ENCODE results near the gene MAP1S.
A peak's percentile ranks its signal among the peaks of the same experiment; 100 is the strongest.

Gene MAP1S

GRCh38 chr19:17739121-17739875 lies 20.0 kb downstream of the MAP1S start:
- DNase-seq (ENCODE audit: low spot score): no peak

- DNase-seq (ENCODE audit: low spot score): no peak
Observed at GRCh38 chr19:17741456-17741855, 22.2 kb downstream of the MAP1S start.

DNA sequence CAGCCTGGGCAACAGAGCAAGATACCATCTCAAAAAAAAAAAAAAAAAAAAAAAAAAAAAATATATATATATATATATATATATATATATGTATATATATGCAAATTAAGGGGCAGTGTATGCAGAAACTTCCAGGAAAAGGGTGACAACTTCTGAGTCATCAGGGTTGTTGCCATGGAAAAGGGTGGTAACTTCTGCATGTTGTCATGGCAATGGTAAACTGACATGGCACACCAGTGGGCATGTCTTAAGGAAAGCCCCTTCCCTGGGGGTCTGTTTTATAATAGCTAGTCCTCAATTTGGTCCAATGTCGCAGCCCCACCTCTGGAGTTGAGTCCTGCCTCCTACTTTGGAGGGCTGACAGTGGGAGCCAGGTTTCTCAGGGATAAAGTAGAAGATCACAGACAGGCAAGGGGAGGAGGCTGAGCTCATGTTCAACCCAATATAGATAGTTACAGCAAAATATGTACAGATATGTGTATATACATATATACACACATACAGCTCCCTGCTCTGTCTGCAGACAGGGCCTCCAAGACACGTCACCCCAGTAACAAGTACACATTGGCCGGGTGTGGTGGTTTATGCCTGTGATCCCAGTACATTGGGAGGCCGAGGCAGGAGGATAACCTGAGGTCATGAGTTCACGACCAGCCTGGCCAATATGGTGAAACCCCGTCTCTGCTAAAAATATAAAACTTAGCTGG lies 24.7 kb downstream of the MAP1S start:
- DNase-seq (ENCODE audit: low spot score): peak; percentile 60

- peak; percentile 96 for DNase-seq (ENCODE audit: low spot score)
Observed at GRCh38 chr19:17747205-17748098, 28.2 kb downstream of the MAP1S start.

DNA sequence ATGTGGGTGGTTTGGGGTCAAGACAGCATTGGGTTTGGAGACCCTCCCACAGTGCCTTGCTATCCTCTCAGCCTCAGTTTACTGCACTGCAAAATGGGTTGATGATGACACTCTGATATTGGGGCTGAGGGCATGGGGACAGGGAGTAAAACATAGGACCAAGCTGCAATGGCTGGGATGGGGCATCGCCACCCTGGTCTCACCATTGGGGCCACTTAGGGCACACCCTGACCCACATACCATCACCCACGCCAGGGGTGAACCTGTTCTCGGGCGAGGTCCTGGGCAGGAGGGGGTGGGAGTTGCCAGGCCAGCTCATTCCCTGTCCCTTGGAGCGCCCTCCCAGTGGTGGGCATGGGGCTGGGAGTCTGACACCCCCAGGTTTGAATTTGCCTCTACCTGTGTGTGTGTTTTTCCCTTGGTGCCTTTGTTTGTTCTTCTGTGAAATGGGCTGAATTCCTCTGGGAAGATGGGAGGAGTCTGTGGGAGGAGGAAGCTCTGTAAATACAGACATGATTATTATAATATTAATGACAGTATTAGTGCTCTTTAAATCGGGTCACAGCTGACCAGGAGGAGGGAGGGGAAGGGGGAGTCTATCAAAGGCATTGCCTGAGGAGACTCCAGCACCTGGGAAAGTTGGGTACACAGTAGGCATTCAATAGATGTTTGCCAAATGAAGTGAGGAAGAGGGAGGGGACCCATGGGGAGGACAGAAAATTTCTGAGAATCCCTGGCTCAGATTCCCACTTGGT lies 29.8 kb downstream of the MAP1S start:
- DNase-seq (ENCODE audit: low spot score): no peak

DNA sequence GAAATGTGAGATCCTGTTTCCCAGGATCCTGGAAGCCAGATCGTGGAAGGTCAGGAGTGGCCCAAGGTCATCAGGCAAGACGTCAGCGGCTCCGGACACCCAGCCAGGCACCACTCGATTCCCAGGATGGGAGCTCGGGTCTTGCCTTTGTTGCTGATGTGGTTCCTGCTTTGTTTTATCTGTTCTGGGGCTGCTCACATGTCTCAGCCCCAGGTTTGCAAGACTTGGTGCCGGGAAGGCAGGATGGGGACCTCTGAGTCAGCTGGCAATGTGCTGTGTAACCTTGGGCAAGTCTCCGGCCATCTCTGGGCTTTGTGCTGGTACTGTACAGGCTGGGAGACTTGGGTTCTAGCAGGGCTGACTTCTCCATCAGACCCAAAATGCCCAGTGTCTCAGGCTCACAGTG lies 30.6 kb downstream of the MAP1S start:
- DNase-seq (ENCODE audit: low spot score): no peak

GRCh38 chr19:17751103-17751911 lies 32.0 kb downstream of the MAP1S start, which contains the start of gene FCHO1:
TSS of gene FCHO1 (plus strand) at chr19:17751477. CDS start at chr19:17755165, 3,688 bp downstream.
- no peak for DNase-seq (ENCODE audit: low spot score)

- DNase-seq (ENCODE audit: low spot score): no peak
Observed at GRCh38 chr19:17751912-17752273, 32.6 kb downstream of the MAP1S start.

DNA sequence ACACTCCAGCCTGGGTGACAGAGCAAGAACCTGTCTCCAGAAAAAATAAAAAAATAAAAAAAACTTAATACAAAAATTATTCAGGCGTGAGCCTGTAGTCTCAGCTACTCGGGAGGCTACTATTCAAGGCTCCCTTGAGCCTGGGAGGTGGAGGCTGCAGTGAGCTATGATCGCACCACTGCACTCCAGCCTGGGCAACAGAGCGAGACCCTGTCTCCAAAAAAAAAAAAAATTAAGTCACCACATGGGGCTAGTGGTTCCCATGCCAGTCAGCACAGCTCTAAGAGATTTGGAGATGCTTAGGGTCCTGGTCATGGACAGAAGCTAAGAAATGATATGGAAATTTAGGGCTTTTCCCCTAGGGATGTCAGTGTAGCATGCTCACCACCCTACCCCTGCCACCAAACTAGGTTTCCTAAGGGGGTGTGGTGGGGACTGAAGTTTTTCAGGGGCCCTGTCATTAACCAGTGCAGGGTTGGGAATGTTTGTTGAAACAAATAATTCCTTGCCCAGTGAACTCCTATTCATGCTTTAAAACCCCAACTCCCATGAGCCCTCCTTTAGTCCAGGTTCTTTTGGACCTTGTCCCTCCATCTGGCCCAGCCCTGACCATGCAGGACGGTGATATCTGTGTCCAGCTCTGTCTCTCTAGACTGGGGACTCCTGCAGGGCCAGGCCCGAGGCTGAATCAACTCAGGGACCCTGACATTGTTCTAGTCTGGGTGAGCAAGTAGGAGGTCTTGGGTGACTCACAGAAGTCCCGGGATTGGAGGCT lies 33.8 kb downstream of the MAP1S start:
- no peak for DNase-seq (ENCODE audit: low spot score)

GRCh38 chr19:17753976-17754375 lies 34.7 kb downstream of the MAP1S start:
- DNase-seq (ENCODE audit: low spot score): no peak

- DNase-seq (ENCODE audit: low spot score): no peak
Observed at GRCh38 chr19:17754634-17755442, 35.6 kb downstream of the MAP1S start.

GRCh38 chr19:17755443-17755890 lies 36.2 kb downstream of the MAP1S start:
- DNase-seq (ENCODE audit: low spot score): no peak

GRCh38 chr19:17755977-17756670 lies 36.8 kb downstream of the MAP1S start:
- peak; percentile 52 for DNase-seq (ENCODE audit: low spot score)

- no peak for DNase-seq (ENCODE audit: low spot score)
Observed at GRCh38 chr19:17757125-17757524, 37.8 kb downstream of the MAP1S start.

- DNase-seq (ENCODE audit: low spot score): no peak
Observed at GRCh38 chr19:17758515-17758914, 39.2 kb downstream of the MAP1S start.

GRCh38 chr19:17761148-17761547 lies 41.9 kb downstream of the MAP1S start:
- DNase-seq (ENCODE audit: low spot score): no peak

DNA sequence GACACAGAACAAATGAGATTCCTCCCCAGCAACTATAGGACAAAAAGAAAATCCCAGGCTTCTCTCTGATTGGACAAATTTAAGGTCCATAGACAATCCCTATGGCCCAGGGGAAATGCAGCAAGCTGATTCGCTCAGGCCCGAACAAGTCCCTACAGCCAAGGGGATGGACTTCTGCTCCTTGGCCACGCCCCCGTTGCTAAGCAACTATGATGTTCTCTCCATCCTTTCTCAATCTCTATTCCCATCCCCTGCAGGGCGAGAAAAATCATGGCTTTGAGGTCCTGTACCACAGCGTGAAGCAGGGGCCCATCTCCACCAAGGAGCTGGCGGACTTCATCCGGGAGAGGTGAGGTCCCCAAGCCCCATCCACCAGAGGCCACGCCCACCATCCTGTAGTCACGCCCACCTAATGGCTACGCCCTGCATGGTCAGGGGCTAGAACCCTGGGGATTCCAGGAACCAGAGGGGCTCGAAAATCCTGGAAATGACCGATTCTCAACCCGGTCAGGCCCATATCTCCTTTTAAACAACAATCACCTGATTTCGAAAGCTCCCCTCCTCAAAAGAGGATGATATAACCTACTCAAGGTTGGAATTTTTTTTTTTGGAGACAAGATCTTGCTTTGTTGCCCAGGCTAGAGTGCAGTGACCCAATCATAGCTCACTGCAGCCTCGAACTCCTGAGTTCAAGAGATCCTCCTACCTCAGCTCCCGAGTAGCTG lies 43.4 kb downstream of the MAP1S start:
- peak; percentile 82 for DNase-seq (ENCODE audit: low spot score)

DNA sequence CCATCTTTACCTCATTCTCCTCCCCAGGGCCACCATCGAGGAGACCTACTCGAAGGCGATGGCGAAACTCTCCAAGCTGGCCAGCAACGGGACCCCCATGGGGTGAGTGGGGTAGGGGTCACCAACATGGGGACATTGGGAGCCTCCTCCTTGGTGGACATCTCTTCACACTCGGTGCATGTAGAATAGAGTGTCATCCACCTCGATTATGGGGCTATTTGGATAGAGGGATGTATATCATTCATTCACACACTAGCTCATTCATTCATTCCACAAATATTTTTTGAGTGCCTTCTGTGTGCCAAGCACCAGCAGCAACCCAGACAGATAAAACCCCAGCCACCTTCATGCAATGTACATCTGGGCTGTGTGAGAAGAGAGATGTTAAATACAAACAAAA lies 45.1 kb downstream of the MAP1S start:
- DNase-seq (ENCODE audit: low spot score): no peak
